HepG2 (cell line): Measurements from ENCODE around the gene CSTF3. TPM values are rescaled to one million over a fixed set of nuclear protein-coding genes. Genes with fewer than 3 reads are reported as not detected.

Experiments used
- ATAC-seq: fragments of 200-7000 bp; cut with Tn5 transposase; 3 replicates; pipeline ENCODE4 v1.9.1; 2020; ENCODE audit warnings: mild to moderate bottlenecking, moderate library complexity
- BruUV-seq: library from RNA; stranded (reverse); fragments of 400-500 nt; replicated peaks from 2 replicates; lab custom pipeline; 2021; lab: Mats Ljungman, UMichigan
- CTCF ChIA-PET: fragments of 300-600 bp; formaldehyde crosslinking; extraction: SDS; loops from one replicate; lab custom pipeline; 2021; ENCODE audit warnings: low total read pairs, inconsistent platforms, low intra/inter-chr PET ratio; lab: Yijun Ruan, JAX
- POLR2A ChIA-PET: fragments of 350-600 bp; sonication (Branson Sonifier 250); formaldehyde crosslinking; loops from one replicate; lab custom pipeline; 2020; ENCODE audit warnings: antibody characterized with exemption, inconsistent platforms; lab: Yijun Ruan, JAX
- DNase-seq: peaks from one replicate; pipeline ENCODE4 v3.0.0-alpha.2; 2015; ENCODE audit warnings: low spot score
- FAIRE-seq: peaks from 3 replicates; lab custom pipeline; 2011; peaks lifted over from hg19 to GRCh38; lab: Jason Lieb, UNC
- H2AFZ ChIP-seq: one replicate; pipeline ENCODE4 v1.6.1; 2011; ENCODE audit warnings: low read length, inconsistent platforms
- H3K27ac ChIP-seq: fragments of 300-600 bp; 3 replicates; pipeline ENCODE4 v1.8.0; 2011; ENCODE audit warnings: mixed run types, mild to moderate bottlenecking, mixed read lengths, low read length, inconsistent platforms; ENCODE audit not compliant: insufficient read depth; ENCODE audit errors: extremely low read length
- H3K27me3 ChIP-seq, 2 experiments: fragments of 200-600 bp in 1 of 2; 2 replicates in 1 of 2; 3 replicates in 1 of 2; pipeline versions ENCODE4 v1.6.0 to v1.8.0; 2011; ENCODE audit warnings: low read length in 2 of 2, mild to moderate bottlenecking in 2 of 2, moderate library complexity in 2 of 2, inconsistent platforms in 1 of 2; ENCODE audit not compliant: insufficient read depth in 2 of 2, control insufficient read depth in 1 of 2
- H3K36me3 ChIP-seq, 2 experiments: fragments of 200-600 bp in 1 of 2; replicated peaks in 1 of 2; 2 replicates in 1 of 2; 3 replicates in 1 of 2; pipeline versions ENCODE4 v1.5.1 to v1.8.0; 2011; ENCODE audit warnings: low read length in 2 of 2, inconsistent platforms in 1 of 2; ENCODE audit not compliant: insufficient read depth in 2 of 2, control insufficient read depth in 1 of 2
- H3K4me1 ChIP-seq: 2 replicates; pipeline ENCODE4 v1.5.1; 2012; ENCODE audit warnings: low read length, inconsistent platforms; ENCODE audit not compliant: insufficient read depth
- H3K4me2 ChIP-seq: 2 replicates; pipeline ENCODE4 v1.6.0; 2011; ENCODE audit warnings: low read depth, low read length, inconsistent platforms
- H3K4me3 ChIP-seq, 3 experiments: fragments of 200-600 bp in 1 of 3; sonication (generic), shearing (Covaris generic) in 1 of 3; replicated peaks in 1 of 3; 2 replicates each; pipeline ENCODE4 v1.5.1; 2011 to 2016; ENCODE audit warnings: low read length in 3 of 3, inconsistent platforms in 2 of 3, low read depth in 2 of 3, mild to moderate bottlenecking in 2 of 3, control low read depth in 1 of 3, mixed read lengths in 1 of 3; ENCODE audit not compliant: insufficient read depth in 1 of 3
- H3K79me2 ChIP-seq: one replicate; pipeline ENCODE4 v1.6.1; 2011; ENCODE audit warnings: low read length, inconsistent platforms; ENCODE audit not compliant: insufficient read depth
- H3K9ac ChIP-seq: 2 replicates; pipeline ENCODE4 v1.6.0; 2011; ENCODE audit warnings: mild to moderate bottlenecking, low read depth, low read length, inconsistent platforms; ENCODE audit not compliant: insufficient read depth
- H3K9me3 ChIP-seq: 2 replicates; pipeline ENCODE4 v1.5.1; 2012; ENCODE audit warnings: mild to moderate bottlenecking, low read length
- H4K20me1 ChIP-seq: 2 replicates; pipeline ENCODE4 v1.6.0; 2011; ENCODE audit warnings: inconsistent platforms, mild to moderate bottlenecking, low read length, moderate library complexity; ENCODE audit not compliant: insufficient read depth
- IRF1 ChIP-seq: sonication (generic); formaldehyde crosslinking; IDR thresholded peaks from 2 replicates; pipeline ENCODE4 v1.4.0; 2020; ENCODE audit warnings: low read depth, mild to moderate bottlenecking, missing genetic modification reagents
- SMAD3 ChIP-seq: sonication (generic); formaldehyde crosslinking; IDR thresholded peaks from 2 replicates; pipeline ENCODE4 v1.4.0; 2020; ENCODE audit warnings: missing genetic modification reagents
- SRF ChIP-seq: IDR thresholded peaks from 2 replicates; pipeline ENCODE4 v1.6.1; 2011; ENCODE audit warnings: mild to moderate bottlenecking, low read depth, low read length, moderate library complexity
- STAT5B ChIP-seq: sonication (generic); formaldehyde crosslinking; IDR thresholded peaks from 2 replicates; pipeline ENCODE4 v1.4.0; 2020; ENCODE audit warnings: missing genetic modification reagents
- ZBTB7B ChIP-seq: sonication (generic); formaldehyde crosslinking; IDR thresholded peaks from 2 replicates; pipeline ENCODE4 v1.4.0; 2020; ENCODE audit warnings: missing genetic modification reagents
- ZNF564 ChIP-seq: sonication (generic); formaldehyde crosslinking; IDR thresholded peaks from 2 replicates; pipeline ENCODE4 v1.8.1; 2023; ENCODE audit warnings: mild to moderate bottlenecking, missing genetic modification reagents
- ZNF772 ChIP-seq: sonication (generic); formaldehyde crosslinking; IDR thresholded peaks from 2 replicates; pipeline ENCODE4 v1.5.0; 2020; ENCODE audit warnings: mild to moderate bottlenecking, missing genetic modification reagents
- WGBS: methylation state at CpG from one replicate; pipeline ENCODE4 v1.1.6; 2017; ENCODE audit warnings: low lambda C conversion rate; 5-methylcytosine and 5-hydroxymethylcytosine counted together
- in situ Hi-C: cut with HindIII; loops from 2 replicates; pipeline ENCODE4 v1.10.0; 2017; ENCODE audit warnings: low pct_unique_long_range_greater_than_20kb; ENCODE audit not compliant: extremely low pct_ligation_motif_present
- intact Hi-C: fragments of 100-400 bp; cut with micrococcal nuclease; formaldehyde crosslinking; loops from one replicate; pipeline ENCODE4 v1.10.0; 2022; ENCODE audit not compliant: unreplicated experiment
- polyA plus RNA-seq, 8 experiments: library from polyadenylated mRNA; depleted of rRNA in 3 of 8; stranded (reverse) in 7 of 8; unstranded in 1 of 8; fragments of >200 nt; fragmentation: Illumina TruSeq in 4 of 8; extraction: Trizol in 4 of 8; gene quantifications; 2 replicates each; pipeline versions ENCODE4 v1.2.1 to v1.2.3, GENCODE V29; 2011 to 2016; ENCODE audit warnings: low read depth in 4 of 8, missing spikeins in 1 of 8, mixed read lengths in 1 of 8; ENCODE audit not compliant: insufficient read depth in 1 of 8
- total RNA-seq, 5 experiments: library from RNA; depleted of rRNA; stranded (reverse); fragments of >200 nt; fragmentation: Illumina TruSeq; extraction: Trizol; gene quantifications; 2 replicates each; pipeline ENCODE4 v1.2.3, GENCODE V29; 2016; ENCODE audit warnings: low read depth in 1 of 5
- TF ChIP-seq, protein P1 (sequence below): sonication (generic); formaldehyde crosslinking; IDR thresholded peaks from 2 replicates; pipeline ENCODE4 v1.5.0; 2020; ENCODE audit warnings: missing genetic modification reagents, mild to moderate bottlenecking, borderline replicate concordance
- TF ChIP-seq, protein P2 (sequence below): IDR thresholded peaks from 2 replicates; pipeline ENCODE4 v1.6.1; 2016; ENCODE audit warnings: low read depth, borderline replicate concordance

CSTF3 gene
- total and polyA plus RNA-seq, 2 of the 13 experiments (the other 11 are each of a cell fraction or from before 2014, with no cell fraction given) = 21.5 to 43.6 TPM

DNA sequence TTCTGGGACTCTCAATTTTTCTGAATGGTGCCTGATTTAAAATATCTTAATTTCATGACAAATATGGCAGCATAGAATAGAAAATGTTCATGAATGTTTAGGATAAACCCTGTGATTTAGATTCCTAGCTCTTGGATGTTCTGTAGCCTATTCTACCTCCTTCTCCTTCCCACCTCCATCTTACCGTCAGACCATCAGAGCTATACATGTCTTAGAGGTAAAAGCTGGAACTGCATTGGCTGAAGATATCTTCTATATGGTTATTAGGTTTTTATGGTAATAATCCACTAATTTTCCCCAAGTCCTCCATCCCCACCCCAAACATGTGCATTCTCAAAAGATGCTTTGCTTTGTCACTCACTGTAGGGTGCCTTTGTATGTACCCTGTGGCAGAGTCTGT, 46.9 kb upstream of the CSTF3 start:
- no peaks in the 10 kb centered on the region for H3K36me3 ChIP-seq
- ATAC-seq = no peak
- DNase-seq = no peak
- in situ Hi-C loops (no loop called here), intact Hi-C loops (no loop called here)
- WGBS = 45% methylated on average over 1 of the region's 1 CpG
- H3K9me3 ChIP-seq = no peaks in the 10 kb centered on the region
- H3K27me3 ChIP-seq = no peaks in the 10 kb centered on the region
- no peak for FAIRE-seq
- POLR2A ChIA-PET = interaction anchor here (0.7 kb wide), 1 partner anchor 62 kb away, joined by 3 read pairs; no protein-coding TSS in a partner anchor
- no peaks in the 10 kb centered on the region for H3K79me2 ChIP-seq
- H2AFZ ChIP-seq = no peak overlapping the region
- no peak overlapping the region for H3K4me2 ChIP-seq
- no peak overlapping the region for H3K9ac ChIP-seq
- BruUV-seq = no TSS peak
- TF ChIP-seq SMAD3 (CRISPR knock-in tag) (no peak), ZNF564 (CRISPR knock-in tag) (no peak), SRF (no peak), ZBTB7B (CRISPR knock-in tag) (no peak), STAT5B (CRISPR knock-in tag) (no peak), IRF1 (no peak), ZNF772 (no peak)
- TF ChIP-seq, protein P1, sequence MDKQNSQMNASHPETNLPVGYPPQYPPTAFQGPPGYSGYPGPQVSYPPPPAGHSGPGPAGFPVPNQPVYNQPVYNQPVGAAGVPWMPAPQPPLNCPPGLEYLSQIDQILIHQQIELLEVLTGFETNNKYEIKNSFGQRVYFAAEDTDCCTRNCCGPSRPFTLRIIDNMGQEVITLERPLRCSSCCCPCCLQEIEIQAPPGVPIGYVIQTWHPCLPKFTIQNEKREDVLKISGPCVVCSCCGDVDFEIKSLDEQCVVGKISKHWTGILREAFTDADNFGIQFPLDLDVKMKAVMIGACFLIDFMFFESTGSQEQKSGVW (CRISPR knock-in tag) = no peak
- TF ChIP-seq, protein P2, sequence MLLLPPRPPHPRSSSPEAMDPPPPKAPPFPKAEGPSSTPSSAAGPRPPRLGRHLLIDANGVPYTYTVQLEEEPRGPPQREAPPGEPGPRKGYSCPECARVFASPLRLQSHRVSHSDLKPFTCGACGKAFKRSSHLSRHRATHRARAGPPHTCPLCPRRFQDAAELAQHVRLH (CRISPR knock-in tag) = no peak
- no peak overlapping the region for H3K4me3 ChIP-seq
- no peaks in the 10 kb centered on the region for H4K20me1 ChIP-seq
- no peak overlapping the region for H3K27ac ChIP-seq
- CTCF ChIA-PET = no interaction called here
- H3K4me1 ChIP-seq = peaks cover 24% of the 10 kb centered on the region
